Type B pancreatic cell (in vitro differentiated cells): ENCODE data around the gene DNALI1. TPM values are rescaled to one million over a fixed set of nuclear protein-coding genes. Genes with fewer than 3 reads are reported as not detected.
"Not testable (repeated sequence)": the region's sequence is repeated elsewhere in the genome, so short reads cannot be mapped to it uniquely, and the experiment has no call there.

ENCODE experiments used
- DNase-seq: peaks from one replicate; pipeline ENCODE4 v3.0.0; 2021; ENCODE audit warnings: mixed read lengths; ENCODE audit not compliant: unreplicated experiment; ENCODE audit errors: extremely low spot score
- H3K27ac Mint-ChIP-seq: 2 replicates; pipeline ENCODE4 v1.8.0; 2021; ENCODE audit warnings: mild to moderate bottlenecking, mixed read lengths
- H3K27me3 Mint-ChIP-seq: 2 replicates; pipeline ENCODE4 v1.8.0; 2021; ENCODE audit warnings: mixed read lengths
- H3K36me3 Mint-ChIP-seq: 2 replicates; pipeline ENCODE4 v1.8.0; 2021; ENCODE audit warnings: mixed read lengths
- H3K4me1 Mint-ChIP-seq: one replicate; pipeline ENCODE4 v1.8.0; 2021; ENCODE audit warnings: mixed read lengths; ENCODE audit not compliant: unreplicated experiment
- H3K4me3 Mint-ChIP-seq: 2 replicates; pipeline ENCODE4 v1.8.0; 2021; ENCODE audit warnings: mild to moderate bottlenecking, mixed read lengths
- H3K9me3 Mint-ChIP-seq: 2 replicates; pipeline ENCODE4 v1.8.0; 2021; ENCODE audit warnings: mixed read lengths
- CTCF ChIP-seq: fragments of 200-600 bp; sonication (generic); conservative IDR thresholded peaks from 2 replicates; pipeline ENCODE4 v1.5.0; 2021; ENCODE audit warnings: antibody characterized with exemption, mild to moderate bottlenecking
- total RNA-seq: library from RNA; stranded (reverse); gene quantifications from 2 replicates; pipeline ENCODE4 v1.2.1, GENCODE V29; 2021; ENCODE audit warnings: low replicate concordance

Gene DNALI1
- total RNA-seq, 1 donor from 2014 or later, result 40.8 TPM

DNA sequence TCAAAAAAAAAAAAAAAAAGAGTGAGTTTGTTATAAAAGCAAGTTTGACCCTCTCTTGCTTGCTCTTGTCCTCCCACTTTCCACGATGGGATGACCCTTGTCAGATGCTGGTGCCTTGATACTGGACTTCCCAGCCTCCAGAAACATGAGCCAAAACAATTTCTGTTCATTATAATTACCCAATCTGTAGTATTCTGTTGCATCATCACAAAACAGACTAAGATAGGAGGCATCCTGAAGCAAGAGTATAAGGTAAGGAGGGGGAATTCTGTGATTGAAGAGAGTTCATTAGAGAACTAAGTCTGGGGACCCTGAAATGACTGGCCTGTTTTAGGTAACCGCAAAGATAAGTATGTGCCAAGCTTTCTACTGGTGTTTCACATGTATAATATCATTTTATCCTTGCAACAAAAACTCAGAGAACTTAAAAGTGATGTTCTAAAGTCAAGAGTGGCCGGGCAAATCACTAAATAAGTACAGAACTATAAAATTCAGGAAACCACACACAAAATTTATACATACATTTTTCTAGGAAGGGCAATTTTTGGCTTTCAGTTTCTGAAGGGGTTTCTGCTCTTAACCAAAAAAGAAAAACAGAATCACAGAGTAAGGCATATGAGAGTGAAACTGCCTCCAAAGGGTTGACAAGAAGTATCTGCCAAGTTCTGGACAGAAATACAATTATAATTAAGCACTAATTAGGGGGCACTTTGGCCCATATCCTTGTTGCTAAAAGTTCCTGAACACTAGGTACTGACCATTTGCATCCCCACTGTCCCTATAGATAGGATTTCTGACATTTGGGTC is 14.0 kb downstream of the DNALI1 start:
- no peak for TF ChIP-seq CTCF
- Mint-ChIP-seq H3K4me3 (no peak overlapping the region), H3K9me3 (no peaks in the 10 kb centered on the region), H3K27me3 (no peaks in the 10 kb centered on the region), H3K4me1 (no peaks in the 10 kb centered on the region), H3K36me3 (peaks cover 33% of the 10 kb centered on the region), H3K27ac (no peak overlapping the region)
- no peak for DNase-seq

DNA sequence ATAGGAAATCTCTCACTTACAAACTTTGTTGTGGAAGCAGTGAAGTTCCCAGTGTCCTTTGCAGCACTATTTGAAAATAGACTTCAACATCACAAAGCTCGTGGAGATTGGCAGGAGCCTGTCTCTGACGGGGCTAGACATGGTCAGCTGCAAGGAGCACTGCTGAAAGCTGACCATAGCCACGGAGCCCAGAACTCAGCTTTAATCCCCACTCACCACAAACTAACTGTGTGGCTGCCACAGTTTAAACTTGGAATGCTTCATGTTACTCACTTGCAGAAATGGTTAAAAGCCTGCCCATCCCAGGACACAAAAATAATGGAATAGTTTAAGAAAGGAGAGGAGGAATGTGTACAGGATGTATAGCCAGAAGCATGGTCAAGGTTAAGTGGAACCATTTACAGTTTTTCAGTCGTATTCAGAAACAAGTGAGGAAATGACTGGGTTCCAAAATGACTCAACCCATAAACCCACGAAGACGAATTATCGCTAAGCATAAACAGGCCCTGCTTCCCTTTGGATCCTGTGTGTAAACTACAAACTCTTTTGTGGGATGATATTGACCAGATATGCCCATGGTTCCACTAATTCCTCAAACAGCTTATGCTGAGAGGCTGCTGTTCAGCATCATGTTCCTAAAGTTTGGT is 18.2 kb downstream of the DNALI1 start:
- no peaks in the 10 kb centered on the region for H3K4me1 Mint-ChIP-seq
- no peaks in the 10 kb centered on the region for H3K27me3 Mint-ChIP-seq
- no peaks in the 10 kb centered on the region for H3K9me3 Mint-ChIP-seq
- peaks cover 36% of the 10 kb centered on the region for H3K36me3 Mint-ChIP-seq
- DNase-seq, result no peak
- no peak overlapping the region for H3K27ac Mint-ChIP-seq
- TF ChIP-seq CTCF, result no peak
- H3K4me3 Mint-ChIP-seq, result no peak overlapping the region

DNA sequence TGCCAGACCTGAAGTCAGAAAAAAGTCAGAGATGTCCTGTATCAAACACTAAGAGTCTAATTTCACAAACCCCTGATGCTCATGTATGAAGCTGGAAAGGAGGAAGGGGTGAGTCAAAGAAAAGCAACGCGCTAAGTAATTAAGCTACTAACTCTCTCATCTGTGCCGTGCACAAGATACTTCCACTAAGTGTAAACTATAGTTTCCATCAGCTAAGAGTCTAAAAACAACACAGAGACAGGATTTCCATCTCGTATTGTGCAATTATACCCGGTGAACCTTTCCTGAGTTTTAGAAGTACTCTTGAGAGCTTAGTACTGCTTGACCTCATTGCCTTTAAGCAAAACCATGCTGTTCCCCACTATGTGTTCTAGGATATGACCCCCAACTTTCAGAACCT is 19.0 kb downstream of the DNALI1 start:
- Mint-ChIP-seq H3K4me3 (no peak overlapping the region), H3K36me3 (peaks cover 34% of the 10 kb centered on the region)

GRCh38 chr1:37584544-37584943 is 27.8 kb downstream of the DNALI1 start:
- not testable (repeated sequence) for DNase-seq, H3K4me1 Mint-ChIP-seq, H3K27me3 Mint-ChIP-seq, H3K27ac Mint-ChIP-seq, H3K4me3 Mint-ChIP-seq, H3K9me3 Mint-ChIP-seq
- H3K36me3 Mint-ChIP-seq, result peaks cover 28% of the 10 kb centered on the region

More for the DNA sequence above, 19.0 kb downstream of the DNALI1 start:
- Mint-ChIP-seq H3K27ac (no peak overlapping the region), H3K27me3 (no peaks in the 10 kb centered on the region), H3K4me1 (no peaks in the 10 kb centered on the region), H3K9me3 (no peaks in the 10 kb centered on the region)
- DNase-seq, result no peak
- TF ChIP-seq CTCF, result no peak

- Mint-ChIP-seq H3K4me3 (no peak overlapping the region), H3K27ac (no peak overlapping the region), H3K27me3 (no peaks in the 10 kb centered on the region), H3K4me1 (no peaks in the 10 kb centered on the region), H3K9me3 (no peaks in the 10 kb centered on the region), H3K36me3 (peaks cover 19% of the 10 kb centered on the region)
- no peak for TF ChIP-seq CTCF
- DNase-seq, result no peak
Observed at GRCh38 chr1:37588939-37589338, 32.2 kb downstream of the DNALI1 start.

- Mint-ChIP-seq H3K4me3 (peak overlapping the region; percentile 66), H3K9me3 (no peaks in the 10 kb centered on the region), H3K27ac (no peak overlapping the region), H3K4me1 (peaks cover 15% of the 10 kb centered on the region), H3K36me3 (peaks cover 4% of the 10 kb centered on the region), H3K27me3 (peaks cover 8% of the 10 kb centered on the region)
- no peak for TF ChIP-seq CTCF
- DNase-seq, result no peak
Observed at GRCh38 chr1:37593726-37594125, 37.0 kb downstream of the DNALI1 start.
